GM12873 (cell line): Measurements from ENCODE around the gene PLAAT4.

ENCODE experiments used
- CTCF ChIP-seq: IDR thresholded peaks from 2 replicates; pipeline ENCODE4 v1.5.1; 2012; ENCODE audit warnings: low read depth, mild to moderate bottlenecking, moderate library complexity, low read length, control low read depth; ENCODE audit not compliant: insufficient read depth; ENCODE audit errors: missing control alignments

Gene PLAAT4

GRCh38 chr11:63527667-63528066 lies 8.9 kb upstream of the PLAAT4 start:
- TF ChIP-seq CTCF = no peak

- TF ChIP-seq CTCF = no peak
These were observed 6.6 kb upstream of the PLAAT4 start for GRCh38 chr11:63530021-63530420.

GRCh38 chr11:63532117-63532516 lies 4.5 kb upstream of the PLAAT4 start:
- TF ChIP-seq CTCF = no peak

GRCh38 chr11:63532799-63533475 lies 3.7 kb upstream of the PLAAT4 start:
- TF ChIP-seq CTCF = no peak

- no peak for TF ChIP-seq CTCF
These were observed 2.5 kb upstream of the PLAAT4 start for GRCh38 chr11:63534076-63534475.

- TF ChIP-seq CTCF = no peak
These were observed 1.6 kb upstream of the PLAAT4 start for GRCh38 chr11:63534895-63535461.

GRCh38 chr11:63535734-63536133 lies 874 bp upstream of the PLAAT4 start:
- no peak for TF ChIP-seq CTCF
